ENCODE measurements around the gene FUCA1.
"Not testable (repeated sequence)": the region's sequence is repeated elsewhere in the genome, so short reads cannot be mapped to it uniquely, and the experiment has no call there.

Gene FUCA1

GRCh38 chr1:23867895-23868556 lies at the start of gene FUCA1:
Gene FUCA1 (minus strand): TSS chr1:23868290. CDS start chr1:23868286, 4 bp downstream.
- DNase-seq = peak; percentile 92

- DNase-seq = peak; percentile 73
These were observed 48.4 kb upstream of the FUCA1 start for GRCh38 chr1:23916209-23917131.

GRCh38 chr1:23915466-23915865 lies 47.4 kb upstream of the FUCA1 start:
- DNase-seq = no peak

GRCh38 chr1:23914921-23915320 lies 46.8 kb upstream of the FUCA1 start:
- DNase-seq = no peak

- DNase-seq = peak; percentile 35
These were observed 45.3 kb upstream of the FUCA1 start, which contains the start of gene CNR2 for GRCh38 chr1:23913212-23913880. Gene CNR2 (minus strand): TSS chr1:23913362. CDS start chr1:23875617, 37,745 bp downstream.

GRCh38 chr1:23911921-23912320 lies 43.8 kb upstream of the FUCA1 start:
- DNase-seq = no peak

- no peak for DNase-seq
These were observed 42.6 kb upstream of the FUCA1 start for GRCh38 chr1:23910553-23911246.

GRCh38 chr1:23910144-23910543 lies 42.1 kb upstream of the FUCA1 start:
- no peak for DNase-seq

- DNase-seq = no peak
These were observed 41.3 kb upstream of the FUCA1 start for GRCh38 chr1:23909412-23909811.

- DNase-seq = peak; percentile 56
These were observed 40.6 kb upstream of the FUCA1 start for GRCh38 chr1:23908453-23909341.

GRCh38 chr1:23906731-23907130 lies 38.6 kb upstream of the FUCA1 start:
- DNase-seq = no peak

GRCh38 chr1:23905461-23906025 lies 37.5 kb upstream of the FUCA1 start:
- DNase-seq = no peak

- no peak for DNase-seq
These were observed 36.8 kb upstream of the FUCA1 start for GRCh38 chr1:23904748-23905357.

- no peak for DNase-seq
These were observed 35.7 kb upstream of the FUCA1 start for GRCh38 chr1:23903754-23904153.

- no peak for DNase-seq
These were observed 34.5 kb upstream of the FUCA1 start for GRCh38 chr1:23902321-23903278.

GRCh38 chr1:23900017-23900416 lies 31.9 kb upstream of the FUCA1 start:
- DNase-seq = not testable (repeated sequence)

- DNase-seq = no peak
These were observed 31.0 kb upstream of the FUCA1 start for GRCh38 chr1:23899070-23899469.

- no peak for DNase-seq
These were observed 29.0 kb upstream of the FUCA1 start for GRCh38 chr1:23897083-23897482.

- no peak for DNase-seq
These were observed 28.4 kb upstream of the FUCA1 start for GRCh38 chr1:23896491-23896890.

GRCh38 chr1:23895993-23896392 lies 27.9 kb upstream of the FUCA1 start:
- DNase-seq = no peak

Measured in KG1 (cell line).